ENCODE measurements around the gene BTBD9. TPM values are rescaled to one million over a fixed set of nuclear protein-coding genes. Genes with fewer than 3 reads are reported as not detected.

The BTBD9 gene
- total RNA-seq, 2 donors from 2014 or later, result 30.1 to 45.8 TPM

DNA sequence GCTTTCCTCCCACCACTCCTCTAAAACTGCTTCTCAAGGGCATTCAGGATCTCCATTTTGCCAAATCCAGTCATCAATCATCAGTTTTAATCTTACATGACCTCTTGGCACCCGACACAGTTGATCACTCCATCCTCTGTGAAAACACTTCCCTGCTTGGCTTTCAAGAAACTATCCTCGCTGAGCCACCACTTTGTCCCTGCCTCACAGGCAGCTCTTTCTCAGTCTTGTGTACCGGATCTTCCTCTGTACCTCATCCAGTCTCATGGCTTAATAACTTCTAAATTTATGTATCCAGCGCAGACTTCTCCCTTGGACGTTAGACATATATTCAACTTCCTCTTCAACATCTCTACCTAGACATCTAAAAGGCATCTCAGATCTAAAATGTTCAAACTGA, 89.9 kb downstream of the BTBD9 start:
- no peaks in the 10 kb centered on the region for H3K27me3 ChIP-seq (replicated peaks; ENCODE audit: insufficient read depth)
- no peaks in the 10 kb centered on the region for H3K4me1 ChIP-seq (ENCODE audit: control insufficient read depth in 1 of 2, low read depth in 2 of 2)
- DNase-seq (ENCODE audit: low spot score) (no peak), ATAC-seq (ENCODE audit: insufficient number of reproducible peaks, low FRiP score, low read depth) (no peak)
- no peak overlapping the region for H3K27ac ChIP-seq
- no peak overlapping the region for H3K4me3 ChIP-seq
- no peaks in the 10 kb centered on the region for H3K36me3 ChIP-seq
- TF ChIP-seq, protein P1, sequence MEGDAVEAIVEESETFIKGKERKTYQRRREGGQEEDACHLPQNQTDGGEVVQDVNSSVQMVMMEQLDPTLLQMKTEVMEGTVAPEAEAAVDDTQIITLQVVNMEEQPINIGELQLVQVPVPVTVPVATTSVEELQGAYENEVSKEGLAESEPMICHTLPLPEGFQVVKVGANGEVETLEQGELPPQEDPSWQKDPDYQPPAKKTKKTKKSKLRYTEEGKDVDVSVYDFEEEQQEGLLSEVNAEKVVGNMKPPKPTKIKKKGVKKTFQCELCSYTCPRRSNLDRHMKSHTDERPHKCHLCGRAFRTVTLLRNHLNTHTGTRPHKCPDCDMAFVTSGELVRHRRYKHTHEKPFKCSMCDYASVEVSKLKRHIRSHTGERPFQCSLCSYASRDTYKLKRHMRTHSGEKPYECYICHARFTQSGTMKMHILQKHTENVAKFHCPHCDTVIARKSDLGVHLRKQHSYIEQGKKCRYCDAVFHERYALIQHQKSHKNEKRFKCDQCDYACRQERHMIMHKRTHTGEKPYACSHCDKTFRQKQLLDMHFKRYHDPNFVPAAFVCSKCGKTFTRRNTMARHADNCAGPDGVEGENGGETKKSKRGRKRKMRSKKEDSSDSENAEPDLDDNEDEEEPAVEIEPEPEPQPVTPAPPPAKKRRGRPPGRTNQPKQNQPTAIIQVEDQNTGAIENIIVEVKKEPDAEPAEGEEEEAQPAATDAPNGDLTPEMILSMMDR (IDR thresholded peaks at IDR 0.05), result no peak
- no peaks in the 10 kb centered on the region for H3K9me3 ChIP-seq

GRCh38 chr6:38549180-38549579, 90.5 kb downstream of the BTBD9 start:
- Histone ChIP-seq H3K4me1 (ENCODE audit: control insufficient read depth in 1 of 2, low read depth in 2 of 2) (no peaks in the 10 kb centered on the region), H3K27ac (no peak overlapping the region), H3K9me3 (no peaks in the 10 kb centered on the region), H3K4me3 (no peak overlapping the region), H3K27me3 (replicated peaks; ENCODE audit: insufficient read depth) (no peaks in the 10 kb centered on the region), H3K36me3 (no peaks in the 10 kb centered on the region)
- ATAC-seq (ENCODE audit: insufficient number of reproducible peaks, low FRiP score, low read depth) (no peak), DNase-seq (ENCODE audit: low spot score) (no peak)
- TF ChIP-seq, protein P1 (IDR thresholded peaks at IDR 0.05), result no peak

GRCh38 chr6:38543022-38543421, 96.7 kb downstream of the BTBD9 start:
- Histone ChIP-seq H3K9me3 (no peaks in the 10 kb centered on the region), H3K27me3 (replicated peaks; ENCODE audit: insufficient read depth) (no peaks in the 10 kb centered on the region), H3K4me1 (ENCODE audit: control insufficient read depth in 1 of 2, low read depth in 2 of 2) (no peaks in the 10 kb centered on the region), H3K27ac (no peak overlapping the region), H3K4me3 (no peak overlapping the region), H3K36me3 (no peaks in the 10 kb centered on the region)
- TF ChIP-seq, protein P1 (IDR thresholded peaks at IDR 0.05), result no peak
- no peak for DNase-seq (ENCODE audit: low spot score)
- ATAC-seq (ENCODE audit: insufficient number of reproducible peaks, low FRiP score, low read depth), result no peak

DNA sequence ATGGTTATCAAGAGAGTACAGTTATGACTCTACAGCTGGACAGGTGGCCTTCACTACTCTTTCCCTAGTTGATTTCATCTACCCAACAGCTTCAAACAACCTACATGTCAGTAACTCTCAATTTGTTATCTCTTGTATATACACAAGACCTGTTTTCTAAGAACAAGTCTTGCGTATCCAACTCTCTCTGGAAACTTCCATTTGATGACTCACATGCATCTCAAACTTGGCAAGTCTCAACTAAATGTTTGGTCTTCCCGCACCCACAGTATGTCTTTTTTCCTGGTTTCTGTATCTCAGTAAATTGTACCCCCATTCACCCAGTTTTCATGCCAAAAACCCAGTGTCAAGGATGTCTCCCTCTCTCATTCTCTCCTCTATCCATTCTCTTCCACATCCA, 97.7 kb downstream of the BTBD9 start:
- Histone ChIP-seq H3K4me1 (ENCODE audit: control insufficient read depth in 1 of 2, low read depth in 2 of 2) (no peaks in the 10 kb centered on the region), H3K36me3 (no peaks in the 10 kb centered on the region), H3K4me3 (no peak overlapping the region), H3K27ac (no peak overlapping the region), H3K9me3 (no peaks in the 10 kb centered on the region), H3K27me3 (replicated peaks; ENCODE audit: insufficient read depth) (no peaks in the 10 kb centered on the region)
- DNase-seq (ENCODE audit: low spot score) (no peak), ATAC-seq (ENCODE audit: insufficient number of reproducible peaks, low FRiP score, low read depth) (no peak)
- TF ChIP-seq, protein P1 (IDR thresholded peaks at IDR 0.05), result no peak

- no peaks in the 10 kb centered on the region for H3K27me3 ChIP-seq (replicated peaks; ENCODE audit: insufficient read depth)
- no peaks in the 10 kb centered on the region for H3K4me1 ChIP-seq (ENCODE audit: control insufficient read depth in 1 of 2, low read depth in 2 of 2)
- H3K27ac ChIP-seq, result no peak overlapping the region
- TF ChIP-seq, protein P1 (IDR thresholded peaks at IDR 0.05), result no peak
- H3K36me3 ChIP-seq, result no peaks in the 10 kb centered on the region
- no peak overlapping the region for H3K4me3 ChIP-seq
- DNase-seq (ENCODE audit: low spot score) (no peak), ATAC-seq (ENCODE audit: insufficient number of reproducible peaks, low FRiP score, low read depth) (no peak)
- no peaks in the 10 kb centered on the region for H3K9me3 ChIP-seq
These were observed 106.7 kb downstream of the BTBD9 start for GRCh38 chr6:38533064-38533463.

All from thoracic aorta (tissue), 2 donors.